WI38 (cell line): ENCODE measurements around the gene SMAP1.

Experiments
- H3K4me3 ChIP-seq: 2 replicates; pipeline ENCODE4 v1.5.1; 2011; ENCODE audit warnings: low read depth, mild to moderate bottlenecking, control low read depth, low read length
- CTCF ChIP-seq: IDR thresholded peaks from 2 replicates; pipeline ENCODE4 v1.5.1; 2012; ENCODE audit warnings: low read depth, mild to moderate bottlenecking, control low read depth, low read length

The SMAP1 gene

GRCh38 chr6:70852667-70853246, 185.1 kb downstream of the SMAP1 start:
- H3K4me3 ChIP-seq = no peak overlapping the region
- TF ChIP-seq CTCF = no peak

- TF ChIP-seq CTCF = no peak
- H3K4me3 ChIP-seq = no peak overlapping the region
Measured at GRCh38 chr6:70857387-70858077, 189.8 kb downstream of the SMAP1 start.

GRCh38 chr6:70860045-70860444, 192.4 kb downstream of the SMAP1 start:
- no peak overlapping the region for H3K4me3 ChIP-seq
- no peak for TF ChIP-seq CTCF

- H3K4me3 ChIP-seq = no peak overlapping the region
- TF ChIP-seq CTCF = no peak
Measured at GRCh38 chr6:70860920-70861319, 193.2 kb downstream of the SMAP1 start.

- no peak for TF ChIP-seq CTCF
- no peak overlapping the region for H3K4me3 ChIP-seq
Measured at GRCh38 chr6:70863343-70863742, 195.7 kb downstream of the SMAP1 start.

GRCh38 chr6:70864401-70864800, 196.7 kb downstream of the SMAP1 start:
- H3K4me3 ChIP-seq = no peak overlapping the region
- TF ChIP-seq CTCF = no peak

GRCh38 chr6:70872469-70872868, 204.8 kb downstream of the SMAP1 start:
- TF ChIP-seq CTCF = no peak
- H3K4me3 ChIP-seq = no peak overlapping the region
